K562 (cell line): ENCODE measurements around the gene EMP2. TPM values are rescaled to one million over a fixed set of nuclear protein-coding genes. Genes with fewer than 3 reads are reported as not detected.

ENCODE experiments used
- ATAC-seq: fragments of 200-7000 bp; cut with Tn5 transposase; 3 replicates; pipeline ENCODE4 v1.9.1; 2020; ENCODE audit warnings: moderate library complexity
- BruUV-seq: library from RNA; stranded (reverse); fragments of 400-500 nt; replicated peaks from 2 replicates; lab custom pipeline; 2021; lab: Mats Ljungman, UMichigan
- CTCF ChIA-PET: fragments of 300-600 bp; formaldehyde crosslinking; extraction: SDS; loops from one replicate; lab custom pipeline; 2021; ENCODE audit warnings: low intra/inter-chr PET ratio; lab: Yijun Ruan, JAX
- POLR2A ChIA-PET: fragments of 300-600, 350-650 bp; sonication (Branson Sonifier 250); formaldehyde crosslinking; extraction: SDS; loops from one replicate; lab custom pipeline; 2021; ENCODE audit warnings: antibody characterized with exemption, inconsistent platforms; lab: Yijun Ruan, JAX
- DNase-seq, 4 experiments: peaks; one replicate each; pipeline versions ENCODE4 v3.0.0 to v3.0.0-alpha.2; 2011 to 2018; ENCODE audit warnings: low spot score in 3 of 4, mixed read lengths in 3 of 4; ENCODE audit errors: extremely low read depth in 1 of 4
- FAIRE-seq: peaks from 2 replicates; lab custom pipeline; 2011; peaks lifted over from hg19 to GRCh38; lab: Jason Lieb, UNC
- H2AFZ ChIP-seq: 2 replicates; pipeline ENCODE4 v1.6.0; 2011; ENCODE audit warnings: low read depth, low read length, control low read depth, inconsistent platforms
- H3K27ac ChIP-seq: fragments of 200-600 bp; 3 replicates; pipeline ENCODE4 v1.8.0; 2011; ENCODE audit warnings: low read depth, mild to moderate bottlenecking, control low read depth, inconsistent platforms, low read length, moderate library complexity, mixed read lengths; ENCODE audit errors: extremely low read depth
- H3K27me3 ChIP-seq, 2 experiments: fragments of 300-600 bp in 1 of 2; 2 replicates in 1 of 2; 3 replicates in 1 of 2; pipeline versions ENCODE4 v1.6.0 to v1.8.0; 2011; ENCODE audit warnings: inconsistent platforms in 2 of 2, low read length in 2 of 2, mild to moderate bottlenecking in 1 of 2, mixed read lengths in 1 of 2, moderate library complexity in 1 of 2; ENCODE audit not compliant: control insufficient read depth in 2 of 2, insufficient read depth in 2 of 2
- H3K36me3 ChIP-seq: fragments of 300-600 bp; 3 replicates; pipeline ENCODE4 v1.8.0; 2011; ENCODE audit warnings: mild to moderate bottlenecking, low read length, inconsistent platforms; ENCODE audit not compliant: control insufficient read depth, insufficient read depth
- H3K4me1 ChIP-seq, 2 experiments: fragments of 200-600 bp in 1 of 2; replicated peaks in 1 of 2; 2 replicates in 1 of 2; 3 replicates in 1 of 2; pipeline versions ENCODE4 v1.5.1 to v1.8.0; 2011; ENCODE audit warnings: inconsistent platforms in 2 of 2, low read length in 2 of 2, mild to moderate bottlenecking in 1 of 2, mixed read lengths in 1 of 2, moderate library complexity in 1 of 2; ENCODE audit not compliant: control insufficient read depth in 2 of 2, insufficient read depth in 2 of 2
- H3K4me2 ChIP-seq: 2 replicates; pipeline ENCODE4 v1.6.1; 2011; ENCODE audit warnings: low read length, control low read depth, inconsistent platforms, mixed read lengths; ENCODE audit not compliant: insufficient read depth
- H3K4me3 ChIP-seq: fragments of 200-600 bp; sonication (generic), shearing (Covaris generic); 2 replicates; pipeline ENCODE4 v1.5.1; 2016; ENCODE audit warnings: control low read depth, inconsistent platforms
- H3K79me2 ChIP-seq: fragments of 200-600 bp; 3 replicates; pipeline ENCODE4 v1.8.0; 2011; ENCODE audit warnings: low read length, inconsistent platforms; ENCODE audit not compliant: control insufficient read depth, insufficient read depth
- H3K9ac ChIP-seq, 2 experiments: 2 replicates each; pipeline versions ENCODE4 v1.6.0 to v1.6.1; 2011; ENCODE audit warnings: low read depth in 2 of 2, low read length in 2 of 2, control low read depth in 1 of 2, inconsistent platforms in 1 of 2, mild to moderate bottlenecking in 1 of 2, mixed read lengths in 1 of 2; ENCODE audit not compliant: insufficient read depth in 1 of 2
- H3K9me1 ChIP-seq: one replicate; pipeline ENCODE4 v1.6.0; 2011; ENCODE audit warnings: inconsistent platforms, mild to moderate bottlenecking, low read length, moderate library complexity; ENCODE audit not compliant: control insufficient read depth, insufficient read depth
- H3K9me3 ChIP-seq: replicated peaks from 2 replicates; pipeline ENCODE4 v1.5.1; 2011; ENCODE audit warnings: low read depth, low read length, inconsistent platforms; ENCODE audit not compliant: control insufficient read depth, insufficient read depth
- H4K20me1 ChIP-seq: replicated peaks from 2 replicates; pipeline ENCODE4 v1.6.1; 2011; ENCODE audit warnings: low read length, inconsistent platforms, mixed read lengths; ENCODE audit not compliant: control insufficient read depth, insufficient read depth
- CHD2 ChIP-seq: IDR thresholded peaks from 2 replicates; pipeline ENCODE4 v1.6.1; 2011; ENCODE audit warnings: low read depth, low read length
- EGR1 ChIP-seq: fragments of 450-650 bp; conservative IDR thresholded peaks from 2 replicates; pipeline ENCODE4 v1.6.1; 2017; ENCODE audit warnings: mild to moderate bottlenecking
- LEF1 ChIP-seq: fragments of 450-650 bp; IDR thresholded peaks from 2 replicates; pipeline ENCODE4 v1.6.1; 2016; ENCODE audit warnings: mild to moderate bottlenecking
- RAD51 ChIP-seq: fragments of 450-650 bp; IDR thresholded peaks from 2 replicates; pipeline ENCODE4 v1.7.1; 2016; ENCODE audit warnings: low read depth, mild to moderate bottlenecking, borderline replicate concordance
- SMARCC2 ChIP-seq: fragments of 450-650 bp; IDR thresholded peaks from 2 replicates; pipeline ENCODE4 v1.6.1; 2017; ENCODE audit warnings: antibody characterized with exemption, moderate library complexity, mild to moderate bottlenecking, low read depth
- ZBTB8A ChIP-seq: fragments of 450-650 bp; IDR thresholded peaks from 2 replicates; pipeline ENCODE4 v1.6.1; 2018; ENCODE audit warnings: mild to moderate bottlenecking, moderate library complexity; ENCODE audit not compliant: partially characterized antibody
- ZEB2 ChIP-seq: fragments of 450-650 bp; IDR thresholded peaks from 2 replicates; pipeline ENCODE4 v1.6.1; 2016
- ZNF354B ChIP-seq: fragments of 250-450 bp; sonication (Bioruptor Pico); IDR thresholded peaks from 2 replicates; pipeline ENCODE4 v1.4.0; 2020
- WGBS: fragments of 100-300 bp; shearing (Covaris generic); methylation state at CpG from one replicate; pipeline ENCODE4 v1.1.6; 2016; ENCODE audit warnings: low coverage, mixed read lengths; ENCODE audit not compliant: insufficient coverage; ENCODE audit errors: missing lambda C conversion rate; 5-methylcytosine and 5-hydroxymethylcytosine counted together
- in situ Hi-C: fragments of 300-500 bp; cut with MboI; formaldehyde crosslinking; loops from 4 replicates; pipeline ENCODE4 v1.15.0; 2018; ENCODE audit warnings: inconsistent platforms, mixed read lengths
- intact Hi-C: fragments of 100-400 bp; cut with micrococcal nuclease; formaldehyde crosslinking; loops from 2 replicates; pipeline ENCODE4 v1.14.2; 2022
- polyA plus RNA-seq, 8 experiments: library from polyadenylated mRNA; depleted of rRNA in 4 of 8; stranded (reverse) in 5 of 8; unstranded in 3 of 8; fragments of >200 nt; fragmentation: Nextera tagmentation in 2 of 8; fragmentation: Illumina TruSeq in 1 of 8; extraction: Ambion mirVana in 2 of 8; extraction: Trizol in 1 of 8; gene quantifications; 2 replicates each; pipeline versions ENCODE4 v1.2.1 to v1.2.3, GENCODE V29; 2011 to 2014; ENCODE audit warnings: inconsistent platforms in 1 of 8, missing spikeins in 1 of 8
- total RNA-seq, 7 experiments: library from RNA; depleted of rRNA in 6 of 7; stranded (reverse); fragments of >200 nt in 6 of 7; fragmentation: Illumina TruSeq in 2 of 7; extraction: Trizol in 2 of 7; gene quantifications; 2 replicates each; pipeline versions ENCODE4 v1.2.1 to v1.2.3, GENCODE V29; 2011 to 2021; ENCODE audit warnings: low replicate concordance in 1 of 7
- TF ChIP-seq, protein P1 (sequence below): IDR thresholded peaks from 3 replicates; pipeline ENCODE4 v1.6.1; 2011; ENCODE audit warnings: borderline replicate concordance, mild to moderate bottlenecking, moderate library complexity; ENCODE audit not compliant: insufficient read length; ENCODE audit errors: extremely low read depth
- TF ChIP-seq, protein P2 (sequence below): fragments of 250-450 bp; sonication (Bioruptor Pico); IDR thresholded peaks from 2 replicates; pipeline ENCODE4 v1.8.0; 2021; ENCODE audit warnings: moderate library complexity, mild to moderate bottlenecking, inconsistent platforms
- TF ChIP-seq, protein P3 (sequence below), 2 experiments: fragments of 450-650 bp in 1 of 2; sonication (generic) in 1 of 2; formaldehyde crosslinking; conservative IDR thresholded peaks; 2 replicates each; pipeline versions ENCODE4 v1.4.0 to v1.8.1; 2020 to 2022; ENCODE audit warnings: mild to moderate bottlenecking in 1 of 2, missing genetic modification reagents in 1 of 2

EMP2 gene
- total and polyA plus RNA-seq, 9 of the 15 experiments (the other 6 are each of a cell fraction or from before 2014, with no cell fraction given): 0.73 to 6.2 (median 3.1) TPM

DNA sequence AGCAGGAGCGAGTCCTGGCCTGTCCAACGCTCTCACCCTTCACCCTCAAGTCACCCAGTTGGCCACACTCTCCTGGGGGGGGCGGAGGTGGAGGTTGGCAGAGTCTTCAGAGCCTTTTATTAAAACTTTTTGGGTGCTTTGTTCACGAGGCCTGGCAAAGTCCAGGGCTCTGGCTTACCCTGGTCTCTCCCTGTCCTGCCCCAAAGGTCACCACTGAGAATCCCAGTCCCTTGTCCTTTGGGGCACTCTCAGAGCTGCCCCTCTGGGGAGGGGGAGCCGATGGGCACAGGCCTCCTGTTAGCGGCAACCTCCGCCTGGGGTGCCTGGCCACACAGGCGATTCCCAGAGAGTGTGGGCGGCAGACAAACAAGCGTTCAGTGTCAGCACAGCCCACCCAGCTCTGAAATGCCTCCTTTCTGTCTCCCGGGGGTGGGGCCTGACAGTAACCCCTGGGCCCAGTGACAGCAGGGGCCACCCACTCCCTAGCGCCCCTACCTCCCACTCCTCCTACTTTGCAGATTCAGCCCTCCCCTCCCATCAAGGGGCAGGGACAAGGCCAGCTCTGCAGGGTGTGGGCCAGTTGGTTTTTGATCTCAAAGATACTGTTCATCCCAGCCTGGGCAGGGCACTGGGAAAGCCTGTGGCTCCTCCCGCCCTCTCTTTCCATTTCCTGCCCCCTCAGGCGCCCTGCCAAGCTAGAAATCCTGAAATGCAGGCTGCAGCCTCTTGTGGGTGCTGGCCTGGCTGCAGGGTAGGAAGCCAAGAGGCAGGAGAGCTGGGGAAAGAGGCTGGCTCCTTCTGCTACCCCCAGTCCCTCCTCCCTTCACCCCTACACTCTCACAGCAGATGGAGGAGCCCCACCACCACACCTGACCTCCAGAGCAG lies 36.6 kb upstream of the EMP2 start:
- ATAC-seq (no peak), DNase-seq (peak in 2 of 4 experiments; percentile 21 to 33), FAIRE-seq (no peak)
- WGBS: 11% methylated on average over 14 of the region's 14 CpGs
- no peak overlapping the region for H3K27ac ChIP-seq
- H3K36me3 ChIP-seq: no peaks in the 10 kb centered on the region
- H3K4me2 ChIP-seq: no peak overlapping the region
- in situ Hi-C loops: no loop called here
- H2AFZ ChIP-seq: no peak overlapping the region
- no TSS peak for BruUV-seq
- TF ChIP-seq EGR1: peak; percentile 38; the same call in 1 of the 2 replicates
- TF ChIP-seq SMARCC2: no peak
- H3K4me3 ChIP-seq: no peak overlapping the region
- no peaks in the 10 kb centered on the region for H3K9me3 ChIP-seq
- no peak overlapping the region for H3K9ac ChIP-seq
- ChIA-PET POLR2A (interaction anchor here (0.6 to 1.5 kb wide), 2 partner anchors 9 to 127 kb away, joined by 3 to 4 read pairs; partner anchors contain the start of gene NUBP1), CTCF (no interaction called here)
- H3K27me3 ChIP-seq: peaks cover 2 to 29% of the 10 kb centered on the region in 2 experiments; a peak in 4 of 5 replicates
- H3K79me2 ChIP-seq: no peaks in the 10 kb centered on the region
- no peaks in the 10 kb centered on the region for H4K20me1 ChIP-seq
- no peaks in the 10 kb centered on the region for H3K9me1 ChIP-seq
- peaks cover 15 to 38% of the 10 kb centered on the region in 2 experiments; a peak in 4 of 5 replicates for H3K4me1 ChIP-seq
- intact Hi-C loops: no loop called here

DNA sequence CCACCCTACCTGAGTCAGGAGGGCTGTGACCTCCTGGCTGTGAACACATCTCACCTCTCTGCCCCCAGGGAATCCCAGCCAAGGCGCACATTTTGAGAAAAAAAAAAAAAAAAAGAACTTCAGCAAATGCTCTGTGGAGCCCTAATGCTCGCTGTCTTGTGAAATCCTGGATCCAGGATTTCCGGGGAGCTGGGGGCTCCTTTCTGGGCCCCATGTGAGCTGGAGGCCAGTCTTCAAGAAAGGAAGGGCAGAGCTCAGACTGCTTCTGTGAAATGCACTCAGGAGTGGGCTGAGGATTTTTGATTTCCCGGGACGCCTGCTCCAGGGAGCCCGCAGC lies 36.0 kb upstream of the EMP2 start:
- intact Hi-C loops (no loop called here), in situ Hi-C loops (no loop called here)
- no peak for ATAC-seq
- no peaks in the 10 kb centered on the region for H3K9me1 ChIP-seq
- no TSS peak for BruUV-seq
- H4K20me1 ChIP-seq: no peaks in the 10 kb centered on the region
- H3K9ac ChIP-seq: no peak overlapping the region
- ChIA-PET CTCF (no interaction called here), POLR2A (interaction anchor here (0.6 to 1.5 kb wide), 2 partner anchors 9 to 128 kb away, joined by 3 to 4 read pairs; partner anchors contain the start of gene NUBP1)
- FAIRE-seq: no peak
- no peaks in the 10 kb centered on the region for H3K36me3 ChIP-seq
- H2AFZ ChIP-seq: no peak overlapping the region
- TF ChIP-seq, protein P1, sequence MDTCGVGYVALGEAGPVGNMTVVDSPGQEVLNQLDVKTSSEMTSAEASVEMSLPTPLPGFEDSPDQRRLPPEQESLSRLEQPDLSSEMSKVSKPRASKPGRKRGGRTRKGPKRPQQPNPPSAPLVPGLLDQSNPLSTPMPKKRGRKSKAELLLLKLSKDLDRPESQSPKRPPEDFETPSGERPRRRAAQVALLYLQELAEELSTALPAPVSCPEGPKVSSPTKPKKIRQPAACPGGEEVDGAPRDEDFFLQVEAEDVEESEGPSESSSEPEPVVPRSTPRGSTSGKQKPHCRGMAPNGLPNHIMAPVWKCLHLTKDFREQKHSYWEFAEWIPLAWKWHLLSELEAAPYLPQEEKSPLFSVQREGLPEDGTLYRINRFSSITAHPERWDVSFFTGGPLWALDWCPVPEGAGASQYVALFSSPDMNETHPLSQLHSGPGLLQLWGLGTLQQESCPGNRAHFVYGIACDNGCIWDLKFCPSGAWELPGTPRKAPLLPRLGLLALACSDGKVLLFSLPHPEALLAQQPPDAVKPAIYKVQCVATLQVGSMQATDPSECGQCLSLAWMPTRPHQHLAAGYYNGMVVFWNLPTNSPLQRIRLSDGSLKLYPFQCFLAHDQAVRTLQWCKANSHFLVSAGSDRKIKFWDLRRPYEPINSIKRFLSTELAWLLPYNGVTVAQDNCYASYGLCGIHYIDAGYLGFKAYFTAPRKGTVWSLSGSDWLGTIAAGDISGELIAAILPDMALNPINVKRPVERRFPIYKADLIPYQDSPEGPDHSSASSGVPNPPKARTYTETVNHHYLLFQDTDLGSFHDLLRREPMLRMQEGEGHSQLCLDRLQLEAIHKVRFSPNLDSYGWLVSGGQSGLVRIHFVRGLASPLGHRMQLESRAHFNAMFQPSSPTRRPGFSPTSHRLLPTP: no peak
- TF ChIP-seq, protein P2, sequence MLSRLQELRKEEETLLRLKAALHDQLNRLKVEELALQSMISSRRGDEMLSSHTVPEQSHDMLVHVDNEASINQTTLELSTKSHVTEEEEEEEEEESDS (CRISPR knock-in tag): no peak
- no peak for TF ChIP-seq LEF1
- TF ChIP-seq RAD51: no peak
- no peak for TF ChIP-seq ZEB2
- TF ChIP-seq CHD2: no peak
- no peak for TF ChIP-seq ZBTB8A
- TF ChIP-seq, protein P3, sequence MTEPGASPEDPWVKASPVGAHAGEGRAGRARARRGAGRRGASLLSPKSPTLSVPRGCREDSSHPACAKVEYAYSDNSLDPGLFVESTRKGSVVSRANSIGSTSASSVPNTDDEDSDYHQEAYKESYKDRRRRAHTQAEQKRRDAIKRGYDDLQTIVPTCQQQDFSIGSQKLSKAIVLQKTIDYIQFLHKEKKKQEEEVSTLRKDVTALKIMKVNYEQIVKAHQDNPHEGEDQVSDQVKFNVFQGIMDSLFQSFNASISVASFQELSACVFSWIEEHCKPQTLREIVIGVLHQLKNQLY (CRISPR knock-in tag; conservative IDR thresholded peaks at IDR 0.05): no peak
- TF ChIP-seq ZNF354B (CRISPR knock-in tag): no peak
- no peak for DNase-seq
- H3K4me3 ChIP-seq: no peak overlapping the region
- no peaks in the 10 kb centered on the region for H3K79me2 ChIP-seq
- H3K4me2 ChIP-seq: no peak overlapping the region
- no peak overlapping the region for H3K27ac ChIP-seq
- no peaks in the 10 kb centered on the region for H3K9me3 ChIP-seq
- H3K4me1 ChIP-seq: peaks cover 9 to 33% of the 10 kb centered on the region in 2 experiments; a peak in 4 of 5 replicates
- peaks cover 2 to 32% of the 10 kb centered on the region in 2 experiments; a peak in 4 of 5 replicates for H3K27me3 ChIP-seq
- 7% methylated on average over 5 of the region's 6 CpGs for WGBS
